Subcutaneous abdominal adipose tissue (tissue), 5 donors: Measurements from ENCODE around the gene DSG2.

Experiments used
- H3K27ac ChIP-seq: one replicate; pipeline ENCODE4 v1.7.0; 2013; ENCODE audit warnings: low read depth, mild to moderate bottlenecking, inconsistent platforms, low read length, moderate library complexity
- H3K27me3 ChIP-seq, 5 donors: one replicate each; pipeline ENCODE4 v1.7.0; 2013; ENCODE audit warnings: low read length in 5 of 5, inconsistent platforms in 1 of 5; ENCODE audit not compliant: control insufficient read depth in 5 of 5, insufficient read depth in 4 of 5
- H3K36me3 ChIP-seq, 5 donors: one replicate each; pipeline ENCODE4 v1.7.0; 2013; ENCODE audit warnings: low read length in 5 of 5; ENCODE audit not compliant: control insufficient read depth in 5 of 5, insufficient read depth in 5 of 5
- H3K4me1 ChIP-seq, 5 donors: one replicate each; pipeline ENCODE4 v1.7.0; 2013; ENCODE audit warnings: low read length in 5 of 5, mild to moderate bottlenecking in 3 of 5, moderate library complexity in 1 of 5; ENCODE audit not compliant: control insufficient read depth in 5 of 5, insufficient read depth in 5 of 5
- H3K4me3 ChIP-seq, 5 donors: one replicate each; pipeline ENCODE4 v1.7.0; 2013; ENCODE audit warnings: low read length in 5 of 5, low read depth in 1 of 5
- H3K9ac ChIP-seq, 5 donors: one replicate each; pipeline ENCODE4 v1.7.0; 2013; ENCODE audit warnings: low read length in 5 of 5, mild to moderate bottlenecking in 4 of 5, moderate library complexity in 3 of 5
- H3K9me3 ChIP-seq, 5 donors: one replicate each; pipeline ENCODE4 v1.7.0; 2013; ENCODE audit warnings: low read length in 5 of 5; ENCODE audit not compliant: control insufficient read depth in 5 of 5
- donor health status: healthy.
- donor health status: healthy.
- donor health status: healthy.
- donor health status: healthy.
- donor health status: healthy.

Gene DSG2

DNA sequence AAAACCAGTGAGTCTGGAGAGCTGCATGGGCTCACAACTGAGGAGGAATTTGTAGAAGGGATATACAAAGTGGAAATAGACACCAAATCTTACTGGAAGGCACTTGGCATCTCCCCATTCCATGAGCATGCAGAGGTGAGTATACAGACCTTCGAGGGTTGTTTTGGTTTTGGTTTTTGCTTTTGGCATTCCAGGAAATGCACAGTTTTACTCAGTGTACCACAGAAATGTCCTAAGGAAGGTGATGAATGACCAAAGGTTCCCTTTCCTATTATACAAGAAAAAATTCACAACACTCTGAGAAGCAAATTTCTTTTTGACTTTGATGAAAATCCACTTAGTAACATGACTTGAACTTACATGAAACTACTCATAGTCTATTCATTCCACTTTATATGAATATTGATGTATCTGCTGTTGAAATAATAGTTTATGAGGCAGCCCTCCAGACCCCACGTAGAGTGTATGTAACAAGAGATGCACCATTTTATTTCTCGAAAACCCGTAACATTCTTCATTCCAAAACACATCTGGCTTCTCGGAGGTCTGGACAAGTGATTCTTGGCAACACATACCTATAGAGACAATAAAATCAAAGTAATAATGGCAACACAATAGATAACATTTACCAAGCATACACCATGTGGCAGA lies 97.3 kb downstream of the DSG2 start:
- Histone ChIP-seq H3K9me3 (peaks cover 0 to 3% (median 0%) of the 10 kb centered on the region in 5 donors), H3K4me3 (no peak overlapping the region), H3K4me1 (no peaks in the 10 kb centered on the region), H3K36me3 (no peaks in the 10 kb centered on the region), H3K9ac (no peak overlapping the region), H3K27me3 (no peaks in the 10 kb centered on the region), H3K27ac (no peak overlapping the region)

DNA sequence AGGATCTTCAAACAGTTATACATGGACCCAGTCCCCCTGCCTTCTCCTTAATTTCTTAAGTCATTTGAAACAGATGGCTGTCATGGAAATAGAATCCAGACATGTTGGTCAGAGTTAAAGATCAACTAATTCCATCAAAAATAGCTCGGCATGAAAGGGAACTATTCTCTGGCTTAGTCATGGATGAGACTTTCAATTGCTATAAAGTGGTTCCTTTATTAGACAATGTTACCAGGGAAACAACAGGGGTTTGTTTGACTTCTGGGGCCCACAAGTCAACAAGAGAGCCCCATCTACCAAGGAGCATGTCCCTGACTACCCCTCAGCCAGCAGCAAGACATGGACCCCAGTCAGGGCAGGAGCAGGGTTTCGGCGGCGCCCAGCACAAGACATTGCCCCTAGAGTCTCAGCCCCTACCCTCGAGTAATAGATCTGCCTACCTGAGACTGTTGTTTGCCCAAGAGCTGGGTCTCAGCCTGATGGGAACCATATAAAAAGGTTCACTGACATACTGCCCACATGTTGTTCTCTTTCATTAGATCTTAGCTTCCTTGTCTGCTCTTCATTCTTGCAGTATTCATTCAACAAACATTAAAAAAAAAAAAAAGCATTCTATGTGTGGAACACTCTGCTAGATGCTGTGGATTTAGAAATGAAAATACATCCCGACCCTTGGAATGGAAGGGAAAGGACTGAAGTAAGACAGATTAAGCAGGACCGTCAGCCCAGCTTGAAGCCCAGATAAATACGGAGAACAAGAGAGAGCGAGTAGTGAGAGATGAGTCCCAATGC lies 98.3 kb downstream of the DSG2 start:
- no peaks in the 10 kb centered on the region for H3K27me3 ChIP-seq
- no peaks in the 10 kb centered on the region for H3K36me3 ChIP-seq
- H3K4me1 ChIP-seq: no peaks in the 10 kb centered on the region
- no peak overlapping the region for H3K4me3 ChIP-seq
- no peak overlapping the region for H3K9ac ChIP-seq
- no peak overlapping the region for H3K27ac ChIP-seq
- H3K9me3 ChIP-seq: peaks cover 0 to 3% (median 0%) of the 10 kb centered on the region in 5 donors

DNA sequence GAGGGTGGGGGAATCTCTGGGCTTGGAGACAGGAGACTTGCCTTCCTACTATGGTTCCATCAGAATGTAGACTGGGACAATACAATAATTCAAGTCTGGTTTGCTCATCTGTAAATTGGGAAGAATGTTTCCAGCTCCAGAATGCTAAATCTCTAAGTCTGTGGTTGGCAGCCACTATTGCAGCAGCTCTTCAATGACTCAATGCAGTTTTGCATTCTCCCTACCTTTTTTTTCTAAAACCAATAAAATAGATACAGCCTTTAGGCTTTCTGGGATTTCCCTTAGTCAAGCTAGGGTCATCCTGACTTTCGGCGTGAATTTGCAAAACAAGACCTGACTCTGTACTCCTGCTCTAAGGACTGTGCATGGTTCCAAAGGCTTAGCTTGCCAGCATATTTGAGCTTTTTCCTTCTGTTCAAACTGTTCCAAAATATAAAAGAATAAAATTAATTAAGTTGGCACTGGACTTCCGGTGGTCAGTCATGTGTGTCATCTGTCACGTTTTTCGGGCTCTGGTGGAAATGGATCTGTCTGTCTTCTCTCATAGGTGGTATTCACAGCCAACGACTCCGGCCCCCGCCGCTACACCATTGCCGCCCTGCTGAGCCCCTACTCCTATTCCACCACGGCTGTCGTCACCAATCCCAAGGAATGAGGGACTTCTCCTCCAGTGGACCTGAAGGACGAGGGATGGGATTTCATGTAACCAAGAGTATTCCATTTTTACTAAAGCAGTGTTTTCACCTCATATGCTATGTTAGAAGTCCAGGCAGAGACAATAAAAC lies 100.2 kb downstream of the DSG2 start:
- H3K9ac ChIP-seq: no peak overlapping the region
- H3K36me3 ChIP-seq: no peaks in the 10 kb centered on the region
- H3K4me1 ChIP-seq: no peaks in the 10 kb centered on the region
- peaks cover 0 to 3% (median 0%) of the 10 kb centered on the region in 5 donors for H3K9me3 ChIP-seq
- no peaks in the 10 kb centered on the region for H3K27me3 ChIP-seq
- H3K27ac ChIP-seq: no peak overlapping the region
- no peak overlapping the region for H3K4me3 ChIP-seq
